MM.1S (cell line): ENCODE results near the gene PLA1A.

Experiments used
- EZH2 ChIP-seq: fragments of 300-600 bp; sonication (generic); optimal IDR thresholded peaks from 2 replicates; pipeline ENCODE3; 2017; ENCODE audit warnings: low read depth, mild to moderate bottlenecking, antibody characterized with exemption, low read length, mixed read lengths
- EZH2phosphoT487 ChIP-seq: fragments of 300-600 bp; sonication (generic); IDR thresholded peaks from 2 replicates; pipeline ENCODE4 v1.6.1; 2018; ENCODE audit warnings: antibody characterized with exemption, low read length
- TF ChIP-seq, protein P1 (sequence below): fragments of 300-600 bp; sonication (generic); IDR thresholded peaks from 2 replicates; pipeline ENCODE4 v1.5.1; 2016; ENCODE audit warnings: antibody characterized with exemption, low read length, mixed read lengths

DNA sequence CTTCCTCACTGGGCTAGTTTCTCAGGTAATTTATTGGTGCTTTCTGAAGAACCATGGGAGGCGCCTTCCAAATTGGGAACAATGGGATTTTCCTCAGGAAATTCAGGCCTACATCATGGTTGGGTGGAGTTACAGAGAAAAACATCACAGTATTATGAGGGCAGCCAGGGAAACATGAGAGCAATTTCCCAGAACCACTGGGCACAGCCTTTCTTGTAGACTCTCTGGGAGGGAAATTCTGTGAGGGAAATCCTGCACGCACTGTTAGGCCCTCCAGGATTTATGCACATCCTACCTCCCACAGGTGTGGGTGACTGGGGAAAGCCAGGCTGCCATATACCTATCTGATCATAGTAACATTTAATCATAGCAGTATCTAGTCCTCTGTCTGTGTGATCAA lies 49.5 kb downstream of the PLA1A start:
- TF ChIP-seq, protein P1, sequence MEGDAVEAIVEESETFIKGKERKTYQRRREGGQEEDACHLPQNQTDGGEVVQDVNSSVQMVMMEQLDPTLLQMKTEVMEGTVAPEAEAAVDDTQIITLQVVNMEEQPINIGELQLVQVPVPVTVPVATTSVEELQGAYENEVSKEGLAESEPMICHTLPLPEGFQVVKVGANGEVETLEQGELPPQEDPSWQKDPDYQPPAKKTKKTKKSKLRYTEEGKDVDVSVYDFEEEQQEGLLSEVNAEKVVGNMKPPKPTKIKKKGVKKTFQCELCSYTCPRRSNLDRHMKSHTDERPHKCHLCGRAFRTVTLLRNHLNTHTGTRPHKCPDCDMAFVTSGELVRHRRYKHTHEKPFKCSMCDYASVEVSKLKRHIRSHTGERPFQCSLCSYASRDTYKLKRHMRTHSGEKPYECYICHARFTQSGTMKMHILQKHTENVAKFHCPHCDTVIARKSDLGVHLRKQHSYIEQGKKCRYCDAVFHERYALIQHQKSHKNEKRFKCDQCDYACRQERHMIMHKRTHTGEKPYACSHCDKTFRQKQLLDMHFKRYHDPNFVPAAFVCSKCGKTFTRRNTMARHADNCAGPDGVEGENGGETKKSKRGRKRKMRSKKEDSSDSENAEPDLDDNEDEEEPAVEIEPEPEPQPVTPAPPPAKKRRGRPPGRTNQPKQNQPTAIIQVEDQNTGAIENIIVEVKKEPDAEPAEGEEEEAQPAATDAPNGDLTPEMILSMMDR = no peak
- TF ChIP-seq EZH2 (no peak), EZH2phosphoT487 (no peak)
